ENCODE data around the gene TEDC2. TPM values are rescaled to one million over a fixed set of nuclear protein-coding genes. Genes with fewer than 3 reads are reported as not detected.

Gene TEDC2
- total RNA-seq, 1 donor from 2014 or later = 16.0 TPM

DNA sequence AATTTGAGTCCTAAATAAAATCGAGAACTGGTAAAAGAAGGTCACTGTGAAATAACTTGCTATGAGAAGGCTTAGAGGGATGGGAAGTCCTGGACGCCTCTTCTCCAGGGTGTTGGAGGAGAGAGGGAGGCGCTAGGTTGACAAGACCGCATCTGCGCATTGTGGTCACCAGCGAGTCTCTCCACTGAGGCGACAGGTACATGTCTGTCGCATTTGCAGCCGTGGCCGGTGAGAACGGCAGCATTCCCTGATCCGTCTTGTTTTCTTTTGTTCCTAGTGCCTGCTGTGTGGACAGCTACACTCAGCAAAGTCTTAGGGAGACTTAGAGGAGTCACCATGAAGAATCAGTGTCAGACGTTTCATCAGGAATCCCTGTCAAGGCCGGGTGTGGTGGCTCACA is 45.8 kb downstream of the TEDC2 start:
- Mint-ChIP-seq H3K9me3 (no peaks in the 10 kb centered on the region), H3K36me3 (no peaks in the 10 kb centered on the region), H3K4me1 (peaks cover 20% of the 10 kb centered on the region), H3K27ac (no peak overlapping the region), H3K4me3 (no peak overlapping the region), H3K27me3 (ENCODE audit: low read depth) (no peaks in the 10 kb centered on the region)
- no peak for DNase-seq (ENCODE audit: low spot score in 2 of 2, unreplicated experiment in 2 of 2)
- TF ChIP-seq, protein P1, sequence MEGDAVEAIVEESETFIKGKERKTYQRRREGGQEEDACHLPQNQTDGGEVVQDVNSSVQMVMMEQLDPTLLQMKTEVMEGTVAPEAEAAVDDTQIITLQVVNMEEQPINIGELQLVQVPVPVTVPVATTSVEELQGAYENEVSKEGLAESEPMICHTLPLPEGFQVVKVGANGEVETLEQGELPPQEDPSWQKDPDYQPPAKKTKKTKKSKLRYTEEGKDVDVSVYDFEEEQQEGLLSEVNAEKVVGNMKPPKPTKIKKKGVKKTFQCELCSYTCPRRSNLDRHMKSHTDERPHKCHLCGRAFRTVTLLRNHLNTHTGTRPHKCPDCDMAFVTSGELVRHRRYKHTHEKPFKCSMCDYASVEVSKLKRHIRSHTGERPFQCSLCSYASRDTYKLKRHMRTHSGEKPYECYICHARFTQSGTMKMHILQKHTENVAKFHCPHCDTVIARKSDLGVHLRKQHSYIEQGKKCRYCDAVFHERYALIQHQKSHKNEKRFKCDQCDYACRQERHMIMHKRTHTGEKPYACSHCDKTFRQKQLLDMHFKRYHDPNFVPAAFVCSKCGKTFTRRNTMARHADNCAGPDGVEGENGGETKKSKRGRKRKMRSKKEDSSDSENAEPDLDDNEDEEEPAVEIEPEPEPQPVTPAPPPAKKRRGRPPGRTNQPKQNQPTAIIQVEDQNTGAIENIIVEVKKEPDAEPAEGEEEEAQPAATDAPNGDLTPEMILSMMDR (IDR thresholded peaks at IDR 0.05; ENCODE audit: unreplicated experiment) = no peak

DNA sequence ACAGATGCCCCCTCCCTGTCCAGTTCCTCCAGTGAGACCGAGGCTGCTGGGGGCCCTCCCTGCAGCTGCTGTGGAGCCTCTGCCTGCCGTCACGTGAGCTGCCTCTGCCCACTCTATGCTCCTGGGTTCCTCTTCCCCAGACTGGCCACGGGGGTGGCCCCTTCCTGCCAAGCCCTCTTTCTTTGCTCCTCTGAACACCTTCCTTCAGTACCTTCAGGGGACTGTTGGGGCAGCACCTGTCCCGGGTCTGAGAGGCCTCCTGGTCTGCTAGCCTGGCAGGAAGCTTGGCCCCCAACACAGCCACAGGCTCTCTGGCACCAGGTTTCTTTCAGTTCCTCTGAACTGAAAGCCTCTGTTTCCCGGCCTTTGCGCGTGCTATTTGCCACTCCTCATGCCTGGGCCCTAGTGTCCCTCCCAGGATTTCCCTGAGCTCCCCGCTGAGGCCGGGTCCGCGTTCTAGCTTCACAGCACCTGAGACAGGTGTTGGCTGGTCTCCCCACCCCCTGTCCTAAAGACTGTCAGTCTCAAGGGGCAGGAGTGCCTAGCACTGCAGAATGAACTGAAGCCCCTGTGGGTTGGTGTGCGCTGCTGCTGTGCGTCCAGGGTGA is 47.2 kb downstream of the TEDC2 start:
- Mint-ChIP-seq H3K4me3 (no peak overlapping the region), H3K27me3 (ENCODE audit: low read depth) (peaks cover 3% of the 10 kb centered on the region), H3K4me1 (peaks cover 18% of the 10 kb centered on the region), H3K36me3 (no peaks in the 10 kb centered on the region), H3K9me3 (no peaks in the 10 kb centered on the region), H3K27ac (no peak overlapping the region)
- DNase-seq (ENCODE audit: low spot score in 2 of 2, unreplicated experiment in 2 of 2) = no peak
- TF ChIP-seq, protein P1 (IDR thresholded peaks at IDR 0.05; ENCODE audit: unreplicated experiment) = no peak

DNA sequence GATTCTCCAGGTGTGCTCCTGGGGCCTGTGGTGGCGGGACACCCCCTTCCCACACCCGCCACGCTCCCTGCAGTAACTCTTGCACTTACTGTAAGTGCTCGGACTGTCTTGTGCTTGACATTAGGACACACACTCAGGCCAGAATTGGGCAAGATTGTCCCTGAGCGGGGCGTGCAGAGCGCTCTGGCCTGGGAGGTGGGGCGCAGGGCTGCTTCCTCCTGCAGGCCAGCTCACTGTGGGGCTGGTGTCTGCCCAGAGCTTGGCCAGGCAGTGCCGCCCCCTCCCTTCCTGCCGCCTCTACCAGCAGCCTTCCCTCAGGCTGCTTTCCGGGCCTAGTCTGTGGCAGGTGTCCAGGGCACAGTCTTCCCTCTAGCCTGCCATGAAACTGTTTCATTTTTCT is 47.8 kb downstream of the TEDC2 start:
- Mint-ChIP-seq H3K4me1 (peaks cover 18% of the 10 kb centered on the region), H3K9me3 (no peaks in the 10 kb centered on the region), H3K27me3 (ENCODE audit: low read depth) (peaks cover 3% of the 10 kb centered on the region), H3K27ac (no peak overlapping the region), H3K36me3 (no peaks in the 10 kb centered on the region), H3K4me3 (no peak overlapping the region)
- TF ChIP-seq, protein P1 (IDR thresholded peaks at IDR 0.05; ENCODE audit: unreplicated experiment) = no peak
- DNase-seq (ENCODE audit: low spot score in 2 of 2, unreplicated experiment in 2 of 2) = no peak

DNA sequence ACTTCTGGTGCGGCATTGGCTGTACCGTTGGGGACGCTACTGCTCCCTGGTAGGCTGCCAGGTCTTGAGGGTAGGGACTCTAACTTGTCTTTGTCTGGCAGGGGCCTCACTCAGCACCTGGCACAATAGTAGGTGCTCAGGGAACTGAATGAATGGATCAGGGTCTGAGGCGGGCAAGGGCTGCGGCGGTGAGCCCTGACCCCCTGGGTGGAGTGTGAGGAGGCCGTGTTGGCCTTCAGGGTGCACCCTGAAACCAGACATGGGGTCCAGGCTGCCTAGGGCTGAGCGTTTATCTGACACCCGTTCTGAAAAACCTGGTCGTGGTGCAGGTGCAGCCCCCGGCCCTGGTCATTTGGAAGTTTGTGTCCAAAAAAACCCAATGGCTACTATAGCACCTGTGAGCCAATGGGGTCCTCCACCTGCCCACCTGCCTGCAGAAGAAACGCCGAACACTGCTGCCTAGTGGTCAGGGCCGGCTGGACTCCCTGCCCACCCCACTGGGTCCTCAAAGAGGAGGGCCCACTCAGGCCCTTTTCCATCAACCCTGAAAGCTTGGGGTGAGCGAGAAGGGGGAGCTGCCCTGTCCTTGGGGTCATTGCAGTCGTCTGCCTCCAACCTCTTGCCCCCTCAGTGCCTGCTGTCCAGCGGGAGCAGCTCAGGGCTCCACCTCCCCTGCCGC is 49.0 kb downstream of the TEDC2 start:
- DNase-seq (ENCODE audit: low spot score in 2 of 2, unreplicated experiment in 2 of 2) = no peak
- no peaks in the 10 kb centered on the region for H3K36me3 Mint-ChIP-seq
- H3K27ac Mint-ChIP-seq = no peak overlapping the region
- no peak overlapping the region for H3K4me3 Mint-ChIP-seq
- H3K4me1 Mint-ChIP-seq = peaks cover 22% of the 10 kb centered on the region
- no peaks in the 10 kb centered on the region for H3K9me3 Mint-ChIP-seq
- peaks cover 3% of the 10 kb centered on the region for H3K27me3 Mint-ChIP-seq (ENCODE audit: low read depth)
- TF ChIP-seq, protein P1 (IDR thresholded peaks at IDR 0.05; ENCODE audit: unreplicated experiment) = no peak

DNA sequence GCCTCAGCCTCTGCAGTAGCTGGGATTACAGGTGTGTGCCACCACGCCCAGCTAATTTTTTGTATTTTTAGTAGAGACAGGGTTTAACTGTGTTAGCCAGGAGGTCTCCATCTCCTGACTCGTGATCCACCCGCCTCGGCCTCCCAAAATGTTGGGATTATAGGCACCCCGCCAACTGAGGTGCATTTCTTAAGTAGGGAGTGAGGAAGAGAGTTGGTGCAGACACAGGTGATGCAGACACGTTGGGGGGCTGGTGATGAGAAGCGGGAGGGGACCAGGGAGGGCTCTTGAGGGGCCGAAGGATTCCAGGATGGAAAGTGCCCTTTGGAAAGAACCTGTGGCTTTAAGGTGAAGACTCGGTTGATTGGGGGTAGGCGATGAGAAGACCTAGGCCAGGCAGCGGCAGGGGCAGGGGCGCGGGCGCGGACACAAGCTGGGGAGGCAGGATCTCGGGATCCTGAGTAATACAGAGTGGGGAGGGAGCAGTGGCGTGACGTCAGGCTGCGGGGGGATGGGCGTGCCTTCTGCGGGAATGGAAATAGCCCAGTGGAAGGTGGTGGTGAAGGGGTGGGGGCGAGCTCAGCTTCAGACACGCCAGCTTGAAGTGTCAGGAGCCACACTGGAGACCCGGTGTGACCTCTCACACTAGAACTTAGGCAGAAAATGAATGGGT is 51.4 kb downstream of the TEDC2 start:
- no peaks in the 10 kb centered on the region for H3K36me3 Mint-ChIP-seq
- peak overlapping the region; percentile 14 for H3K27ac Mint-ChIP-seq
- DNase-seq (ENCODE audit: low spot score in 2 of 2, unreplicated experiment in 2 of 2) = no peak
- H3K27me3 Mint-ChIP-seq (ENCODE audit: low read depth) = peaks cover 3% of the 10 kb centered on the region
- H3K4me1 Mint-ChIP-seq = peaks cover 34% of the 10 kb centered on the region
- no peak overlapping the region for H3K4me3 Mint-ChIP-seq
- TF ChIP-seq, protein P1 (IDR thresholded peaks at IDR 0.05; ENCODE audit: unreplicated experiment) = no peak
- H3K9me3 Mint-ChIP-seq = no peaks in the 10 kb centered on the region
